Progenitor cell of endocrine pancreas (in vitro differentiated cells): ENCODE results near the gene TBC1D13. TPM values are rescaled to one million over a fixed set of nuclear protein-coding genes. Genes with fewer than 3 reads are reported as not detected.
A peak's percentile ranks its signal among the peaks of the same experiment; 100 is the strongest.
"Not testable (repeated sequence)": the region's sequence is repeated elsewhere in the genome, so short reads cannot be mapped to it uniquely, and the experiment has no call there.

ENCODE experiments used
- DNase-seq: peaks from one replicate; pipeline ENCODE4 v3.0.0; 2021; ENCODE audit warnings: low spot score; ENCODE audit not compliant: unreplicated experiment
- H3K27ac Mint-ChIP-seq: 2 replicates; pipeline ENCODE4 v1.8.0; 2021; ENCODE audit warnings: mild to moderate bottlenecking, moderate library complexity, mixed read lengths
- H3K27me3 Mint-ChIP-seq: 2 replicates; pipeline ENCODE4 v1.8.0; 2021; ENCODE audit warnings: mixed read lengths
- H3K36me3 Mint-ChIP-seq: 2 replicates; pipeline ENCODE4 v1.8.0; 2022; ENCODE audit warnings: mixed read lengths; ENCODE audit not compliant: insufficient read depth
- H3K4me1 Mint-ChIP-seq: 2 replicates; pipeline ENCODE4 v1.8.0; 2021; ENCODE audit warnings: low read depth, mixed read lengths
- H3K4me3 Mint-ChIP-seq: 2 replicates; pipeline ENCODE4 v1.8.0; 2021; ENCODE audit warnings: low read depth, mild to moderate bottlenecking, moderate library complexity, mixed read lengths
- H3K9me3 Mint-ChIP-seq: 2 replicates; pipeline ENCODE4 v1.8.0; 2021; ENCODE audit warnings: low read depth, mixed read lengths
- CTCF ChIP-seq: fragments of 200-600 bp; sonication (generic); IDR thresholded peaks from one replicate; pipeline ENCODE4 v1.5.0; 2021; ENCODE audit warnings: antibody characterized with exemption, mild to moderate bottlenecking; ENCODE audit not compliant: unreplicated experiment
- total RNA-seq: library from RNA; stranded (reverse); gene quantifications from 2 replicates; pipeline ENCODE4 v1.2.1, GENCODE V29; 2021

TBC1D13 gene
- total RNA-seq, 1 donor from 2014 or later = 36.1 TPM

DNA sequence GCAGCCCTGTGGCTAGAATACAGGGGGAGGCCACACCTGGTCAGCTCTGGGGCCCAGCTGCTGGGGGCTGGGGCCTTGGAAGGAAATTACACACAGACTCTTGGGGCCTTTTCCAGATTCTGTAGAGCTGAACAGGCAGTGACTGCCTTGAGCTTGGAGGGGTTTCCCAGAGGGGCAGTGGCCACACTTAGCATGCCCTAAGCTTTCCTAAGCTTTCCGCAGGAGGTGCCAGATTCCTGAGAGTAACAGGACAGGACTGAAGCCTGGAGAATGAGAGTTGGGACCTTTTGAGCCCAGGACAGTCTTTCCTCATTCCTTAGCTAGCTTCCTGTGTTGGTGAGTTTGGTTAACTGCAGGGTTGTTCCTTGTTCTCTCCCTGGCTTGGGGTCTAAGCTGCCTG, 1.4 kb downstream of the TBC1D13 start:
- Mint-ChIP-seq H3K36me3 (peaks cover 1% of the 10 kb centered on the region), H3K4me1 (peaks cover 5% of the 10 kb centered on the region), H3K27ac (peak overlapping the region; percentile 45), H3K4me3 (peak overlapping the region; percentile 92), H3K9me3 (no peaks in the 10 kb centered on the region), H3K27me3 (no peaks in the 10 kb centered on the region)
- no peak for DNase-seq
- TF ChIP-seq CTCF = no peak

GRCh38 chr9:128790536-128790935, 3.5 kb downstream of the TBC1D13 start:
- DNase-seq = no peak
- Mint-ChIP-seq H3K27me3 (no peaks in the 10 kb centered on the region), H3K9me3 (no peaks in the 10 kb centered on the region), H3K4me3 (no peak overlapping the region), H3K27ac (no peak overlapping the region), H3K4me1 (peaks cover 5% of the 10 kb centered on the region), H3K36me3 (peaks cover 4% of the 10 kb centered on the region)
- no peak for TF ChIP-seq CTCF

GRCh38 chr9:128792134-128792533, 5.1 kb downstream of the TBC1D13 start:
- H3K36me3 Mint-ChIP-seq = peaks cover 4% of the 10 kb centered on the region
- H3K27me3 Mint-ChIP-seq = no peaks in the 10 kb centered on the region
- peaks cover 5% of the 10 kb centered on the region for H3K4me1 Mint-ChIP-seq
- no peak overlapping the region for H3K27ac Mint-ChIP-seq
- H3K4me3 Mint-ChIP-seq = no peak overlapping the region
- no peak for DNase-seq
- no peak for TF ChIP-seq CTCF
- H3K9me3 Mint-ChIP-seq = no peaks in the 10 kb centered on the region

DNA sequence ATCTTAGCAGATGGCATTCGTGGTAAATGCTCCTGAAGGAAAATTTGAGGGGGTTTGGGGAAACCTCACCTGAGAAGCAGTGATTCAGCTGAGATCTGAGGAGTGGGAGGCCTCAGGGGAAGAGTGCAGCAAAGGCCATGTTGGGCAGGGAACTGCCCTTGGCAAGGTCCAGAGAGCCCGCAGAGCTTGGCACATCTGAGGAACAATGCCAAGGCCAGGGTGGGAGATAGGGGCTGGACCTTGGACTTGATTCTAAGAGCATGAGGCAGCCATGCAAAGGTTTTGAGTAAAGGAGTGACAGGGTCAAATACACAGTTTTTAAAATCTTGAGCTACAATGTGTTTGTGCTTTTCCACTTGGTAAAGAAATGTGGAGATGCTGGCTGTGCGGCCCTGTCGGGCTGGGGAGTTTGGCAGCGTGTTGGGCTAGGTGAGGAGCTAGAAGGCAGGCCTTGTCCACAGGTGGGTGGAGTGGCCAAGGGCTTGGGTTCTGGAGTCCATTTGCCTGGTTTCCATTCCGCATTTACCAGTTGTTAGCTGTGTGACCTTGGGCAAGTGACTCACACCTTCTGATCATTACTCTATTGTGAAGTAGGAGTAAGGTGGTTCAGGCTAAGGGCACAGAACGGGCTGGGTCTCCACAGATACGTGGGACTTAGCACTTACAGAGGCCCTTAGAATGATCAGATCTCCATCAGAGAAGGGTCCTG, 6.1 kb downstream of the TBC1D13 start:
- peaks cover 7% of the 10 kb centered on the region for H3K36me3 Mint-ChIP-seq
- no peak for DNase-seq
- no peak overlapping the region for H3K27ac Mint-ChIP-seq
- no peak for TF ChIP-seq CTCF
- no peaks in the 10 kb centered on the region for H3K9me3 Mint-ChIP-seq
- no peaks in the 10 kb centered on the region for H3K27me3 Mint-ChIP-seq
- H3K4me3 Mint-ChIP-seq = no peak overlapping the region
- no peaks in the 10 kb centered on the region for H3K4me1 Mint-ChIP-seq

DNA sequence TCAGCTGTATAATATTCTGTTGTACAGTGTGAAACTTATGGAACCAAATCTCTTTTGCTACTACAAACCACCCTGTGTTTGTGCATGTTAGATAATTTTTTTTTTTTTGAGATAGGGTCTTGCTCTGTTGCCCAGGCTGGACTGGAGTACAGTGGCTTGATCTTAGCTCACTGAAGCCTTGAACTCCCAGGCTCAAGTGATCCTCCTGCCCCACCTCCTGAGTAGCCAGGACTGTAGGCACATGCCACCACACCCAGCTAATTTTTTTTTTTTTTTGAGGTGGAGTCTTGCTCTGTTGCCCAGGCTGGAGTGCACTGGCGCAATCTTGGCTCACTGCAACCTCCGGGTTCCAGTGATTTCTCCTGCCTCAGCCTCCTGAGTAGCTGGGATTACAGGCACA, 7.9 kb downstream of the TBC1D13 start:
- H3K9me3 Mint-ChIP-seq, H3K27me3 Mint-ChIP-seq, H3K27ac Mint-ChIP-seq, DNase-seq, H3K4me1 Mint-ChIP-seq, H3K4me3 Mint-ChIP-seq: not testable (repeated sequence)
- H3K36me3 Mint-ChIP-seq = peaks cover 10% of the 10 kb centered on the region

DNA sequence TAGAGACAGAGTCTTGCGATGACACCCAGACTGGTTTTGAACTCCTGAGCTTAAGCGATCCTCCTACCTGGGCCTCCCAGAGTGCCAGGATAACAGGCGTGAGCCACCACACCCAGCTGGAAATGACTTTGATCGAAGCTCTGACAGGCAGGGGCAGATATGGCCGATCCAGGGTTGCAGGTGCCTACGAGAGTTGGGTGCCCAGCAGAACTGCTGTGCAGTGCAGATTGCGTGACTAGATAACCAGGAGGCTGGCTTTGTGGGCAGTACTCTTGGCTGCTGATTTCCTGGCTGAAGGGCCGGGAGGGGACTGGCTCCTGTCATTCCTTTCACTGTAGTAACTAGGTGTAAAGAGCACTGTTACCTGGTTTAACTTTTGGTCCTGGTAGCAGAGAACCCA, 11.8 kb downstream of the TBC1D13 start:
- H3K4me3 Mint-ChIP-seq = no peak overlapping the region
- H3K27me3 Mint-ChIP-seq = no peaks in the 10 kb centered on the region
- no peak for DNase-seq
- no peaks in the 10 kb centered on the region for H3K4me1 Mint-ChIP-seq
- H3K27ac Mint-ChIP-seq = no peak overlapping the region
- H3K9me3 Mint-ChIP-seq = no peaks in the 10 kb centered on the region
- TF ChIP-seq CTCF = no peak
- peaks cover 16% of the 10 kb centered on the region for H3K36me3 Mint-ChIP-seq
